AG10803 (cell line): Measurements from ENCODE around the gene SPCS1.

Experiments
- DNase-seq: peaks from one replicate; pipeline ENCODE4 v3.0.0; 2010; ENCODE audit warnings: low read depth
- H3K4me3 ChIP-seq: 2 replicates; pipeline ENCODE4 v1.5.1; 2011; ENCODE audit warnings: mild to moderate bottlenecking, low read length, control low read depth
- TF ChIP-seq, protein P1 (sequence below): conservative IDR thresholded peaks from 2 replicates; pipeline ENCODE4 v1.5.1; 2011; ENCODE audit warnings: mild to moderate bottlenecking, low read length, control low read depth, inconsistent platforms

Gene SPCS1

GRCh38 chr3:52731590-52731989, 25.7 kb downstream of the SPCS1 start:
- H3K4me3 ChIP-seq, result no peak overlapping the region
- TF ChIP-seq, protein P1, sequence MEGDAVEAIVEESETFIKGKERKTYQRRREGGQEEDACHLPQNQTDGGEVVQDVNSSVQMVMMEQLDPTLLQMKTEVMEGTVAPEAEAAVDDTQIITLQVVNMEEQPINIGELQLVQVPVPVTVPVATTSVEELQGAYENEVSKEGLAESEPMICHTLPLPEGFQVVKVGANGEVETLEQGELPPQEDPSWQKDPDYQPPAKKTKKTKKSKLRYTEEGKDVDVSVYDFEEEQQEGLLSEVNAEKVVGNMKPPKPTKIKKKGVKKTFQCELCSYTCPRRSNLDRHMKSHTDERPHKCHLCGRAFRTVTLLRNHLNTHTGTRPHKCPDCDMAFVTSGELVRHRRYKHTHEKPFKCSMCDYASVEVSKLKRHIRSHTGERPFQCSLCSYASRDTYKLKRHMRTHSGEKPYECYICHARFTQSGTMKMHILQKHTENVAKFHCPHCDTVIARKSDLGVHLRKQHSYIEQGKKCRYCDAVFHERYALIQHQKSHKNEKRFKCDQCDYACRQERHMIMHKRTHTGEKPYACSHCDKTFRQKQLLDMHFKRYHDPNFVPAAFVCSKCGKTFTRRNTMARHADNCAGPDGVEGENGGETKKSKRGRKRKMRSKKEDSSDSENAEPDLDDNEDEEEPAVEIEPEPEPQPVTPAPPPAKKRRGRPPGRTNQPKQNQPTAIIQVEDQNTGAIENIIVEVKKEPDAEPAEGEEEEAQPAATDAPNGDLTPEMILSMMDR, result no peak
- DNase-seq, result no peak

- H3K4me3 ChIP-seq, result no peak overlapping the region
- DNase-seq, result no peak
- TF ChIP-seq, protein P1, result no peak
Observed at GRCh38 chr3:52733256-52733891, 27.5 kb downstream of the SPCS1 start.

GRCh38 chr3:52739730-52740129, 33.8 kb downstream of the SPCS1 start:
- DNase-seq, result no peak
- no peak overlapping the region for H3K4me3 ChIP-seq
- TF ChIP-seq, protein P1, result no peak

DNA sequence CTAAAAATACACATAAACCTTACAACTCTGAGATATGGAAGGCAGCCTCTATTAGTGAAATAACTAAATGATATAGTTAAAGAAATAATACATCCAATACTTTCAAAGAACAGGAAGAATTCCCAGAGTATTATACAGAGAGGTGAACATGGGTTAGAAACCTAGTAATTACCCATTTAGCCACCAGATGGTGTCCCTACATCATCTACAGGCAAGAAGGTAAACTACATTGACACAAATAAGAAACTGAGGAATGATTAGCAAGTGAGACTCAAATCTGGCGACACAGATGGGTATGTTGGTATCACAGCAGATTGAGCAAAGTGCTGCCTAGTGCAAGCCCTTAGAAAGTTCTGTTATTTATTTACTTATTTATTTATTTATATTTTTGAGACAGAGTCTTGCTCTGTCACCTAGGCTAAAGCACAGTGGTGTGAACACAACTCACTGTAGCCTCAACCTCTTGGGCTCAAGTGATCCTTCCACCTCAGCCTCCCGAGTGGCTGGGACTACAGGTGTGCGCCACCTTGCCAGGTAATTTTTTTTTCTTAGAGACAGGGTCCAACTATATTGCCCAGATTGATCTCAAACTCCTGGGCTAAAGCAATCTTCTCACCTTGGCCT, 36.6 kb downstream of the SPCS1 start:
- H3K4me3 ChIP-seq, result no peak overlapping the region
- DNase-seq, result peak; percentile 38

GRCh38 chr3:52743152-52743551, 37.2 kb downstream of the SPCS1 start:
- no peak for DNase-seq
- no peak overlapping the region for H3K4me3 ChIP-seq
- TF ChIP-seq, protein P1, result no peak

More for the DNA sequence above, 36.6 kb downstream of the SPCS1 start:
- TF ChIP-seq, protein P1, result peak; percentile 73

- no peak overlapping the region for H3K4me3 ChIP-seq
- no peak for DNase-seq
- TF ChIP-seq, protein P1, result no peak
Observed at GRCh38 chr3:52743721-52744120, 37.8 kb downstream of the SPCS1 start.

GRCh38 chr3:52752045-52752660, 46.2 kb downstream of the SPCS1 start:
- TF ChIP-seq, protein P1, result no peak
- no peak overlapping the region for H3K4me3 ChIP-seq
- peak; percentile 8 for DNase-seq
